Trophoblast cell (in vitro differentiated cells and primary cell): ENCODE measurements around the gene RAMP3.

ENCODE experiments used
- DNase-seq, 2 donors: peaks; one replicate each; pipeline ENCODE4 v3.0.0-alpha.2; 2016
- H2AFZ ChIP-seq: 2 replicates; pipeline ENCODE4 v1.6.1; 2013; ENCODE audit warnings: low read length, moderate library complexity, mild to moderate bottlenecking; ENCODE audit not compliant: insufficient read depth, poor library complexity
- H2AK5ac ChIP-seq: 2 replicates; pipeline ENCODE4 v1.6.1; 2013; ENCODE audit warnings: mild to moderate bottlenecking, low read length
- H2BK120ac ChIP-seq: 2 replicates; pipeline ENCODE4 v1.6.1; 2013; ENCODE audit warnings: low read length, mild to moderate bottlenecking, moderate library complexity; ENCODE audit not compliant: insufficient read depth, poor library complexity
- H2BK12ac ChIP-seq: 2 replicates; pipeline ENCODE4 v1.6.1; 2013; ENCODE audit warnings: mild to moderate bottlenecking, low read length, moderate library complexity
- H2BK5ac ChIP-seq: 2 replicates; pipeline ENCODE4 v1.6.1; 2013; ENCODE audit warnings: low read length, low read depth, moderate library complexity, mild to moderate bottlenecking; ENCODE audit not compliant: poor library complexity
- H3K14ac ChIP-seq: 2 replicates; pipeline ENCODE4 v1.6.1; 2013; ENCODE audit warnings: mild to moderate bottlenecking, low read length
- H3K18ac ChIP-seq: 2 replicates; pipeline ENCODE4 v1.6.1; 2013; ENCODE audit warnings: mild to moderate bottlenecking, low read length
- H3K23ac ChIP-seq: 2 replicates; pipeline ENCODE4 v1.6.1; 2013; ENCODE audit warnings: low read length
- H3K27ac ChIP-seq: 2 replicates; pipeline ENCODE4 v1.5.1; 2013; ENCODE audit warnings: low read depth, mild to moderate bottlenecking, inconsistent platforms, low read length, moderate library complexity
- H3K27me3 ChIP-seq: 2 replicates; pipeline ENCODE4 v1.6.1; 2013; ENCODE audit warnings: inconsistent platforms, mild to moderate bottlenecking, low read length, moderate library complexity; ENCODE audit not compliant: insufficient read depth
- H3K36me3 ChIP-seq, 2 experiments: 1 replicate in 1 of 2; 2 replicates in 1 of 2; pipeline ENCODE4 v1.6.1; 2013; ENCODE audit warnings: low read length in 2 of 2, mild to moderate bottlenecking in 2 of 2, moderate library complexity in 1 of 2; ENCODE audit not compliant: insufficient read depth in 2 of 2, control insufficient read depth in 1 of 2
- H3K4ac ChIP-seq: 2 replicates; pipeline ENCODE4 v1.6.1; 2013; ENCODE audit warnings: low read depth, mild to moderate bottlenecking, low read length, moderate library complexity
- H3K4me1 ChIP-seq, 2 experiments: 1 replicate in 1 of 2; 2 replicates in 1 of 2; pipeline ENCODE4 v1.6.1; 2013; ENCODE audit warnings: low read length in 2 of 2, mild to moderate bottlenecking in 2 of 2, moderate library complexity in 1 of 2; ENCODE audit not compliant: insufficient read depth in 2 of 2, control insufficient read depth in 1 of 2
- H3K4me2 ChIP-seq: 2 replicates; pipeline ENCODE4 v1.6.1; 2013; ENCODE audit warnings: inconsistent platforms, mild to moderate bottlenecking, low read length, moderate library complexity
- H3K4me3 ChIP-seq: 2 replicates; pipeline ENCODE4 v1.5.1; 2013; ENCODE audit warnings: mild to moderate bottlenecking, low read depth, low read length, inconsistent platforms
- H3K79me1 ChIP-seq: one replicate; pipeline ENCODE4 v1.6.1; 2013; ENCODE audit warnings: low read length
- H3K79me2 ChIP-seq: 2 replicates; pipeline ENCODE4 v1.6.1; 2013; ENCODE audit warnings: low read length, mild to moderate bottlenecking; ENCODE audit not compliant: control insufficient read depth, insufficient read depth, poor library complexity
- H3K9ac ChIP-seq: 2 replicates; pipeline ENCODE4 v1.6.1; 2013; ENCODE audit warnings: mild to moderate bottlenecking, low read length
- H3K9me3 ChIP-seq: 2 replicates; pipeline ENCODE4 v1.6.1; 2013; ENCODE audit warnings: low read depth, mild to moderate bottlenecking, control low read depth, inconsistent platforms, low read length; ENCODE audit not compliant: insufficient read depth
- H4K12ac ChIP-seq: 2 replicates; pipeline ENCODE4 v1.6.1; 2013; ENCODE audit warnings: low read depth, mild to moderate bottlenecking, low read length, moderate library complexity
- H4K8ac ChIP-seq: 2 replicates; pipeline ENCODE4 v1.6.1; 2013; ENCODE audit warnings: low read depth, mild to moderate bottlenecking, low read length, moderate library complexity
- H4K91ac ChIP-seq: one replicate; pipeline ENCODE4 v1.6.1; 2013; ENCODE audit warnings: low read depth, mild to moderate bottlenecking, low read length, moderate library complexity
- WGBS: extraction: QIAGEN DNeasy Blood & Tissue Kit; methylation state at CpG from one replicate; pipeline ENCODE4 v1.1.7; 2013; ENCODE audit warnings: missing lambda C conversion rate; ENCODE audit not compliant: insufficient read length, insufficient coverage; ENCODE audit errors: extremely low coverage; 5-methylcytosine and 5-hydroxymethylcytosine counted together

RAMP3 gene

GRCh38 chr7:45230611-45231165, 73.1 kb downstream of the RAMP3 start:
- Histone ChIP-seq H3K27me3 (no peaks in the 10 kb centered on the region), H3K79me1 (no peaks in the 10 kb centered on the region), H4K12ac (no peak overlapping the region), H2AFZ (no peak overlapping the region), H4K91ac (no peak overlapping the region), H3K9ac (no peak overlapping the region), H3K18ac (no peak overlapping the region), H3K14ac (no peak overlapping the region), H3K23ac (no peak overlapping the region), H2BK120ac (no peak overlapping the region), H3K4me3 (no peak overlapping the region), H3K36me3 (no peaks in the 10 kb centered on the region), H3K4me2 (no peak overlapping the region), H4K8ac (no peak overlapping the region), H2BK12ac (no peak overlapping the region), H3K9me3 (peaks cover 3% of the 10 kb centered on the region), H3K4me1 (no peaks in the 10 kb centered on the region), H3K27ac (no peak overlapping the region), H2BK5ac (no peak overlapping the region), H3K4ac (no peak overlapping the region), H3K79me2 (no peaks in the 10 kb centered on the region), H2AK5ac (no peak overlapping the region)
- DNase-seq: no peak
- no CpG with 5 or more reads among the region's 4 CpGs for WGBS

GRCh38 chr7:45233249-45233775, 75.7 kb downstream of the RAMP3 start:
- no peak overlapping the region for H3K4ac ChIP-seq

More at GRCh38 chr7:45233249-45233775, 75.7 kb downstream of the RAMP3 start:
- Histone ChIP-seq H3K18ac (no peak overlapping the region), H2BK120ac (no peak overlapping the region), H2BK5ac (no peak overlapping the region), H3K9ac (no peak overlapping the region), H3K14ac (no peak overlapping the region), H3K79me1 (no peaks in the 10 kb centered on the region), H3K4me3 (no peak overlapping the region), H3K9me3 (peaks cover 1% of the 10 kb centered on the region), H3K36me3 (no peaks in the 10 kb centered on the region), H3K79me2 (no peaks in the 10 kb centered on the region), H2AFZ (no peak overlapping the region), H3K27ac (no peak overlapping the region), H3K23ac (no peak overlapping the region), H4K91ac (no peak overlapping the region), H2AK5ac (no peak overlapping the region), H2BK12ac (no peak overlapping the region), H4K8ac (no peak overlapping the region), H3K4me2 (no peak overlapping the region), H3K4me1 (no peaks in the 10 kb centered on the region), H3K27me3 (no peaks in the 10 kb centered on the region), H4K12ac (no peak overlapping the region)
- no CpG with 5 or more reads among the region's 1 CpG for whole genome bisulfite sequencing
- no peak for DNase-seq
